Hindlimb muscle (tissue), 1 donor: Measurements from ENCODE around the gene MST1R. TPM values are rescaled to one million over a fixed set of nuclear protein-coding genes. Genes with fewer than 3 reads are reported as not detected.
A peak's percentile ranks its signal among the peaks of the same experiment; 100 is the strongest.
"Not testable (repeated sequence)": the region's sequence is repeated elsewhere in the genome, so short reads cannot be mapped to it uniquely, and the experiment has no call there.

Experiments used
- DNase-seq: peaks from one replicate; pipeline ENCODE4 v3.0.0-alpha.2; 2013
- polyA plus RNA-seq: library from polyadenylated mRNA; unstranded; fragments of 120-200 nt; gene quantifications from one replicate; pipeline ENCODE4 v1.2.1, GENCODE V29; 2013; ENCODE audit not compliant: insufficient read length

MST1R gene
- 4.4 TPM for polyA plus RNA-seq

DNA sequence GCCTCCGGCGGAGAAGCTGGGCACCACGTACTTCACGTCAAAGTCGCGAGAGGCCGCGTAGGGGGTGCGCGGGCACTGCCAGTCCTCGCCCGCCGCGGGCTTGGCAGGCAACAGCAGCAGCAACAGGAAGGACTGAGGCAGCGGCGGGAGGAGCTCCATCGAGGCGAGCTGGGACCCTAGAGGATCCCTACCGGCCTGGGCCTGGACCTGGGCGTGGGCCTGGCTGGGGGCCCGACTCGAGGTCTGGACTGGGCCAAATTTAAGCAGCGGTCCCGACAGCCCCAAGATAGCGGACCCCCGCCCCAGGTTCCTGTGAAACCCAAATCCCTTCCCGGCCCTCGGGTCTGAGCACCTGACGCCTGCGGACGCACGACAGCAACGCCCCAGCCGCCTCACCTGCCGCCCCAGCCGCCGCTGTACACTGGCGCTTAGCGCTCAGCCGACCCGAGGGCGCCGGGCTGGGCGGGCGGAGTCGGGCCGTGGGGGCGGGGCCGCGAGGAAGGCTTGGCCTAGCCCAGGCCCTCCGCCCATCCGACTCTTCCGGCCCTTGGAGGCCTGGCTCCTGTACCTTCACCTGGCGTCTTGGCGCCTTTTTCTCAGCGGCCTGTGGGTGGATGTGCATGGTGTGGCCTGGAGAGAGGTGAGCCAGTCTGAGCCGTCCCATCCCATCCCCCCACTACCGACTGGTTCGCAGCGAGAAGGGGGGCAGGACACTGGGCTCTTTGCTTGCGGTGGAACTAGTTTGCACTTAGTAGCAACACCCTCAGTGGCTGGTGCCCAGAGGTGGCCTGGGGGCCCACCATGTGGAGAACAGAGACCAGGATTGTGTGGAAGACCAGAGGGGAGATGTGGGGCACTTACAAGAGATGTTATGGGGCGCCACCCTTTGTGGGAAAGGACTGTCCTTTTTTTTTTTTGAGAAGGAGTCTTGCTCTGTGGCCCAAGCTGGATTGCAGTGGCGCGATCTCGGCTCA is at the start of gene MST1R:
Gene MST1R, minus strand, starts transcription at position 423 of the 974 bp plus-strand sequence. Its CDS starts 264 bp downstream, at position 159.
- DNase-seq: peak; percentile 63

DNA sequence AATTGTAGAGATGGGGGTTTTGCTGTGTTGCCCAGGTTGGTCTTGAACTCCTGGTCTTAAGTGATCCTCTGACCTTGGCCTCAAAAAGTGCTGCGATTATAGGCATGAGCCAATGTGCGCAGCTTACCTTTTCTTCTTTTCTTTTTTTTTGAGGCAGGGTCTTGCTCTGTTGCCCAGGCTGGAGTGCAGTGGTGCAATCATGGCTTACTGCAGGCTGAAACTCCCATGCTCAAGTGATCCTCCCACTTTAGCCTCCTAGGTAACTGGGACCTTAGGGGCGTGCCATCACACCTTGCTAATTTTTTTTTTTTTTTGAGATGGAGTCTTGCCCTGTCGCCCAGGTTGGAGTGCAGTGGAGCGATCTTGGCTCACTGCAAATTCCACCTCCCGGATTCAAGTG is 49.3 kb upstream of the MST1R start:
- DNase-seq: no peak

DNA sequence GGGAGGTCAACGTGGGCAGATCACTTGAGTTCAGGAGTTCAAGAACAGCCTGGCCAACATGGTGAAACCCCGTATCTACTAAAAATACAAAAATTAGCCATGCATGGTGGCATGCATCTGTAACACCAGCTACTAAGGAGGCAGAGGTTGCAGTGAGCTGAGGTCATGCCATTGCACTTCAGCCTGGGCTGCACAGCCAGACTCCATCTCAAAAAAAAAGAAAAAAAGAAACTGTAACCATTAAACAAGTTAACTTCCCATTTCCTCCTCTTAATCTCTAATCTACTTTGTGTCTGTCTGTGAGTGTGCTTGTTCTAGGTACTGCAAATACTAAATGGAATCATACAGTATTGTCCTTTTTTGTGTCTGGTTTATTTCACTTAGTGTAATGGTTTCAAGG is 39.0 kb upstream of the MST1R start:
- no peak for DNase-seq

DNA sequence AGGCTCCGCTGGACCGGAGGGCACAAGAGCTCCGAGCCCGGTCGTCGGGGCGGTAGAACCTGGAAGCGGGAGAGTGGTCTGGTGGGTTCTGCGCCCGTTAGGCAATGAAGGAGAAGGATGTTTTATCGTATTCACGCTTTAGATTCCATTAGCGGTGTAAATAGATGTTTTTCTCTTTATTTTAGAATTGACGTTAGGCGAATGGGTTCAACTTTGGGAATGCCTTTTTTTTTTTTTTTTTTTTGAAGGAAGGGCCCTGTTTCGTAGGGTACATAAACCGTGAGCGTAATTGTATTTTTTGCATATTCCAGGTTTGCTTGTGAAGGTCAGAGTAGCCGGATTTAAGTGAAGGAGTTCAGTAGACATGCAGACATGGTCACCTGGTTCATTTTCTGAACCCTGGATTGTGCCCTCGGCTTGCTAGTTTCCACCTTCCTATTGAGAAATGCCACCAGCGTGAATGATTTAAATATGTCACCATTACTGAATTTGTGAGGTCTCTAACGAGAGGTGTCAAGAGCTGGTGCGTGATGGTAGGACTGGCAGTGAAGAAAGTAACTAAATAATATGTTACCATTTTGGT is 37.1 kb upstream of the MST1R start:
- no peak for DNase-seq

DNA sequence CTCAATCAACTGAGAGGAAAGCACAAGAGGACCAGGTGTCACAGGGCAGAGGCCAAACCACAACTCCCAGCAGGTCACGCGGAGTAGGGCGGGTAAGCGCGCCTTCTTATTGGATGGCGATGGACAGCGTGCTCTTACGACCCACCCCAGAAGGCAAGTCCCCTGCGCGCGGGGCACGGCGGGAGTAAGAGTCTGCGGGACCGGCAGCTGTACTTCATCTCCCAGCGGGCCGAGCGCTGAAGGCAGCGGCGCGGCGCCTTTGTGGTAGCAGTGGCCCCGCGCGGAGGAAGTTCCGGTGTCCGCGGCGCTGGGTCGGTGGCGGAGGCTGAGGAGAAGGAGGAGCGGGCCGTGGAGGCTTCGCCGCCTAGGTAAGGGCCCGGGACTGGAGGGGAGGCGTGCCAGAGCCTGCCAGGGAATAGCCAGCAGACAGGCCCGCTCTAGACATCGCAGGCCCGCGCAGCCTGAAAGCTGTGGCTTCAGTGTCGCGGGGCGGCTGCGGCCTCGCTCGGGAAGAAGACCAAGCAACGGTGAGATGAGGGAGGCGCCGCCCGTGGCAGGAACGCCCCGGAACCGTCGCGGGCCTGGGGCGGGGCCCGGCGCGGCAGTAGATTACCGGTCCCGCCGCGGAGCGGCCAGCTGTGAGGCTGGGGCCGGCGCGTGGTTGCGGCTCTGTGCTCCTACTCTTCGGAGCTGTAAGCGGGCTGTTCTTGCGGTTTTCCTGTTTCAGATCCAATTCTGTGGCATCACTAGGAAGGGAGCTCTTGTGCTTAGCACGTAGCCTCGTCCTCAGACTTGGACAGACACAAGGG is 36.4 kb upstream of the MST1R start, which contains the start of gene RBM6:
Gene RBM6, plus strand, starts transcription at position 293 of the 809 bp plus-strand sequence. CDS start 22,492 bp downstream, outside the sequence.
- DNase-seq: peak; percentile 96

DNA sequence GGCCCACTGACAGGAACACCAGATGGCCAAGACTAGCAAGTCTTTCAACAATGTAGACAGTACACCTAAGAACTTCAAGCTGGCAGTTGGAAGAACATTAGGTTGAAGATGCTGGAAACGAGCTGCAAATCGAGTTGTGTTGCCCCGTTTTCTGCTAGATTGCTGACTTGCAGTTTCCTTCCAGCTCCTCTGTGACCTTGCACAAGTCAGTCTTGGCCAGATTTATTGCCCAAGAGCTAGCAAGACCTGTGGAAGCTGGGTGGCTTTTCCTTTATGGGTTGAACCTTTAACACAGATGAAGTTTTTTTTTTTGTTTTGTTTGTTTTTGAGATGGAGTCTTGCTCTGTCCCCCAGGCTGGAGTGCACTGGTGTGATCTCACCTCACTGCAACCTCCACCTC is 33.4 kb upstream of the MST1R start:
- DNase-seq: no peak

DNA sequence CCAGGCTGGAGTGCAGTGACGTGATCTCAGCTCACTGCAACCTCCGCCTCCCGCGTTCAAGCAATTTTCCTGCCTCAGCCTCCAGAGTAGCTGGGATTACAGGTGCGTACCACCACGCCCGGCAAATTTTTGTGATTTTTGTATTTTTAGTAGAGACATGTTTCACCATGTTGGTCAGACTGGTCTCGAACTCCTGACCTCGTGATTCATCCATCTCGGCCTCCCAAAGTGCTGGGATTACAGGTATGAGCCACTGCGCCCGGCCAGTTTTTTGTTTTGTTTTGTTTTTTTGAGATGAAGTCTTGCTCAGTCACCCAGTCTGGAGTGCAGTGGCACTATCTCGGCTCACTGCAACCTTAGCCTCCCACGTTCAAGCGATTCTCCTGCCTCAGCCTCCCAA is 28.6 kb upstream of the MST1R start:
- DNase-seq: not testable (repeated sequence)

DNA sequence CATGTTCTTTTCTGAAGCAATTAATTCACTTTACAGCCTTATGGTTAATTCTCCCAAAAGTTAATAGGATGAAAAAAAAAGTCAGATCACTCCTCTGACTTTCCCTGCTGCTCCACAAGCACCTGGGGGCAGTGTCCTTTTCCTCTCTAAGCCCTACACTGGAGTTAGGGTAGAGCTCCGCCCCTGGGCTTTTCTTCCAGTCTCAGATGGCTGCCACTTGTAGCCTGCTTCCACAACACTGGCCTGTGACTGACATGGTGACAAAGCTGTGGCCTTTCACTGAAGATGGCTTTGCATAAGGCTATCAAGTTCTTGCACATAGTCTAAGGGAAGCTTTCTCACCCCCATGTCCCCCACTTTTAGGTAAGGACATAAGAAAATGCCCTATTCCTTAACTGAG is 27.2 kb upstream of the MST1R start:
- DNase-seq: no peak

DNA sequence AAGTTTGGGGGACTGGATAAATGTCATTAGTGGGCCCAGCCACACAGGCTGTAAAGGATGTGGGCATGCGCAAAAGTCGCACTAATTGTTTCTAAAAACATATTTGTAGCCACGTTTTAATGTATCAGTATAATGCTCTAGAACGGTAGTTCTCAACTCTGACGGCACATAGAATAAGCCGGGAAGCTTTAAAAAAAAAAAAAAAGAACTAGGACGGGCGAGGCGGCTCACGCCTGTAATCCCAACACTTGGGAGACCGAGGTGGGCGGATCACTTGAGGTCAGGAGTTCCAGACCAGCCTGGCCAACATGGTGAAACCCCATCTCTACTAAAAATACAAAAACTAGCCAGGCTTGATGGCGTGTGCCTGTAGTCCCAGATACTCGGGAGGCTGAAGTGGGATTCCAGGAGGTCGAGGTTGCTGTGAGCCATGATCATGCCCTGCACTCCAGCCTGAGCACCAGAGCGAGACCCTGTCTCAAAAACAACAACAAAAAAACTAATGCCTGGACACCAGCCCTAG is 26.6 kb upstream of the MST1R start:
- no peak for DNase-seq

DNA sequence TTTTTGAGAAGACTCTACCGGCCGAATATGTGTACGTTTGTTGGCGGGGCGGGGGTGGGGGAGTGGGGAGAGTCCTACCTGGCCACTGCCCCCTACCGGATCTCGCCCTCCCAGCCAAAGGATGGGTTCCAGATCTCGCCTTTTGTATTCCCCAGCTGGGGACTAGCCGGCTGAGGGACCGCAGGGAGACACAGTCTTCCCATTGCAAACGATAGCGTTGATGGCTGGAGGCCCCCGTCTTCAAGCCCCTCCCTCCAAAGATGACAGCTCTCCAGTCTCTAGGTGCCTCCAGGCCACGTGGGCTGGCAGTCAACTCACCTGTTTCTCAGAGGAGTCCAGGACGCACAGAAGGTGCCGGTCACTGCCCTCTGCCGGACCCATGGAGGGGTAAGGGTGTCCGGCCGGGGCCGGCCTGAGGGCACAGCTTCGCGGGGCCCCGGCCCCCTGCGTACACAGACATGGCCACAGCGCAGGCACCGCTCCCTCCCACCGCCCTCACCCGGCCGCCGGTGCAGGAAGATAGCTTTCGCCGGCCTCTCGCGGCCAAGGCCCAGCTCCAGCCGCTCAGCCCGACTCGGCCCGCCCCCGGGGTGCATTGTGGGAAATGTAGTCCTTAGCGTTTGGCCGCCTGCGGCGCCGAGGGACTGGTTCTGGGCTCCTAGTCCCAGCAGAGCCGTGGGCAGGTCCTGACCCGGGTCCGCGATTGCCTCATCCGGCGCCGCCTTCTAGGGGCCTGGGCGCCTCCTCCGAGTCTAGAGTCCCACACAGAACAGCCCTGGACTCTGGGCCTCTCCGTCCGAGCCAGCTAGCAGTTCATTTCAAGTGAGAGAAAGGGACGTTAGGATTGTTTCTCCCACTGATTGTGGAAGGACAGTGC is 25.9 kb upstream of the MST1R start, which contains the start of gene MON1A:
Gene MON1A, minus strand, starts transcription at position 521 of the 877 bp plus-strand sequence. CDS start 16,465 bp downstream, outside the sequence.
- peak; percentile 90 for DNase-seq

DNA sequence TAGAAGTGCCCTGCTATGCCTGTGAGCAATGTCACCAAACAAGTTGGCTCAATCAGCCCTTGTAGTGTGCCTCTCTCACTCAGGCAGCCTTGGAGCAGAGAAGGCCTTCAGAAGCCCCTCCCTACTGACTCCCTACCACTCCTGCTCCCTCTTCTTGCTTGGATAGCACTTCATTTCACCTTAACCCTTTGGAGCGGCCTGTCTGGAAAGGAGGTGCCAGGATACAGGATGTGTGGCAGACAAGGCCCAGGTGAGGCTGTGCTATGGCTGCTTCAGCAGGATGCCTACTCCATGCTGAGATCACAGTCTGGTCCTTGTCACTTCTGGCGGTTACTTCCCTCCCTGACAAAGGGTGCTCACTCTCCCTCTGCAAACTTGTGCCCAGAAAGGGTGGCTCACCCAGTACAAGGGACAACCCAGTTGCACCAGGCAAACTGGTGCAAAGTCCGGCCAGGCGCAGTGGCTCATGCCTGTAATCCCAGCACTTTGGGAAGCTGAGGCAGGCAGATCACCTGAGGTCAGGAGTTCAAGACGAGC is 24.9 kb upstream of the MST1R start:
- no peak for DNase-seq

DNA sequence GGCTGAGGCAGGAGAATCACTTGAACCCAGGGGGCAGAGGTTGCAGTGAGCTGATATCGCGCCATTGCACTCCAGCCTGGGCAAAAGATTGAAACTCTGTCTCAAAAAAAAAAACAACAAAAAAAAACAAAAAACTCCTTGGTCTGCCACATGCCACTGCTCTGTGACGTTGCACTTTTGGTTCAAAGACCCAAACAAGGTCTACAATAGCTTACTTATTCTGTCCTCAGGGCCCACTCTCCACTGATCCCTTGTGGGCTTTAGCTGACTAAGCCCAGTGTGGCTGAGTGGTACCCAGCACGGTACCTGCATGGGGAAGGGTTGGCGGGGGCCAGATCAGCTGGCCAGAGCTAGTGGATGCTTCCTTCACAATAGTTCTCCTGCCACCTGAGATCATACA is 24.1 kb upstream of the MST1R start:
- DNase-seq: no peak

DNA sequence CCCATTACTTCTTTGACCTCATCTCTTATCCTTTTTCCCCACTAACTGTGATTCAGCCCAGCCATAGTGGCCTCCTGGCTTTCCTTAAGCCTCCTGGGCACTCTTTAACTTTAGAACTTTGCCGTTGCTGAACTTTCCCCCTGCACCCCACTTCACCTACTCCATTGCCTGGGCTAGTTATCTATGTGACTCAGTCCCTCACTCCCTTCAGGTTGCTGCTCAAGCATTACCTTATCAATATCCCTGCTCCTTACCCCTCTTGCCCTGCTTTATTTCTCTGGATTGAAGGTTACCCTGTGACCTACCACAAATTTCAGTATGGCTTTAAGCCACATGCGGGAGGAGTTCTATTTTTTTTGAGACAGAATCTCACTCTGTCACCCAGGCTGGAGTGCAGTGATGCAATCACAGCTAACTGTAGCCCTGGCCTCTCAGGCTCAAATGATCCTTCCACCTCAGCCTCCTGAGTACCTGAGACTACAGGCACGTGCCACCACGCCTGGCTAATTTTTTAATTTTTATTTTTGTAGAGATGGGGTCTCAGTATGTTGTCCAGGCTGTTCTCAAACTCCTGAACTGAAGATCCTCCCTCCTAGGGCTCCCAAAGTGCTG is 22.6 kb upstream of the MST1R start:
- no peak for DNase-seq

DNA sequence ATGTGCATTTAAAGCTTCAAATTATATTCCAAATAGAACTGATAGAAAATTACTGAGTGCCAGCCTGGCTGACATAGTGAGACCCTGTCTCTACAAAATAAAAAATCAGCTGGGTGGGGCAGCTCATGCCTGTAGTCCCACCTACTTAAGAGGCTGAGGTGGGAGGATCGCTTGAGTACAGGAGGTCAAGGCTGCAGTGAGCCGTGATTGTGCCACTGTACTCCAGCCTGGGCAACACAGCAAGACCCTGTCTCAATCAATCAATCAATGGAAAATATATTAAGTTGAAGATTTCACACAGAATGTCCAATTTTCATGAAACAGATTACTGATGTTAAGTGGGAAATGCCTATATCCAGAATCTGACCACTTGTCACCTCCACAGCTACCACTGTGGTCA is 21.8 kb upstream of the MST1R start:
- no peak for DNase-seq

DNA sequence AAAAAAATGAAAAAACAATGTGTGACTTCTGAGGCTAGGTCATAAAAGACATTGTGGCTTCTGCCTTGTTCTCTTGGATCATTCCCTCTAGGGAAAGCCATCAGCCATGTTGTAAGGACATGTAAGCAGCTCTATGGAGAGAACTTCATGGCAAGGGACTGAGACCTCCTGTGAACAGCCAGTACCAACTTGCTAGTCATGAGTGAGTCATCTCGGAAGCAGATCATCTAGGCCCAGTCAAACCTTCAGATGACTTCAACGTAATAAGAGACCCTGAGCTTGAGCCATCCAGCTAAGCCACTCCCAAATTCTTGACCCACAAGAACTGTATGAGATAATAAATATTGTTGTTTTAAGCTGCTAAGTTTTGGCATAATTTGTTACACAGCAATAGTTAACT is 21.0 kb upstream of the MST1R start:
- DNase-seq: no peak

DNA sequence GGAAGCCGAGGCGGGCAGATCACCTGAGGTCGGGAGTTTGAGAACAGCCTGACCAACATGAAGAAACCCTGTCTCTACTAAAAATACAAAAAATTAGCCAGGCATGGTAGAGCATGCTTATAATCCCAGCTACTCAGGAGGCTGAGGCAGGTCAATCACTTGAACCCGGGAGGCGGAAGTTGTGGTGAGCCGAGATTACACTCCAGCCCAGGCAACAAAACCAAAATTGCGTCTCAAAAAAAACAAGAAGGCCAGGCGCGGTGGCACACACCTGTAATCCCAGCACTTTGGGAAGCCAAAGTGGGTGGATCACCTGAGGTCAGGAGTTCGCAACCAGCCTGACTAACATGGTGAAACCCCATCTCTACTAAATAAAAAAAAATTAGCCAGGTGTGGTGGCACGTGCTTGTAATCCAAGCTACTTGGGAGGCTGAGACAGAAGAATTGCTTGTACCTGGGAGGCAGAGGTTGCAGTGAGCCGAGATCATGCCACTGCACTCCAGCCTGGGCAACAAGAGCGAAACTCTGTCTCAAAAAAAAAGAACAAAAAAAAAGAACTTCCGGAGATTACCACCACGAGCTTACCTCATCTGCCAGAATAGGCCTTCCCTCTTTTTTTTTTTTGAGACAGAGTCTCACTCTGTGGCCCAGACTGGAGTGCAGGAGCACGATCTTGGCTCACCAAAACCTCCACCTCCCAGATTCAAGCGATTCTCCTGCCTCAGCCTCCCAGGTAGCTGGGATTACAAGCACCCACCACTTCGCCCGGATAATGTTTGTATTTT is 14.3 kb upstream of the MST1R start:
- not testable (repeated sequence) for DNase-seq

DNA sequence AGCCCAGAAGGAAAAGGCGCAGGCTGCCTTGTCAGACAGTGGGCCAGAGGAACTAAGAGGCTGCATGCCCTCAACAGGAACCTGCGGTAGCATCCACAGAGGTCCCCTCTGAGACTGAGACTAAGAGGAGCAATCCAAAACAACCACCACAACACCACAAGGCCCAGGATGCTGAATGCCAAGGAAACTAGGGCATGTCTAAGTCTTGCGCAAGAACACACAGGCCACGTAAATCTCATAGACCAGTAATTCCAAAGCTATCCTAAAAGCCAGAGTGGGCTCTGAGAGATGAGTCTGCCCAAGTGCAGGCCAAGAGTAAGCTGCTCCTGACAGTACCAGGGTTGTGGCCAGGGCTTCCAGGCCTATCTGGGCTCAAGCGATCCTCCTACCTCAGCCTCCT is 13.0 kb upstream of the MST1R start:
- no peak for DNase-seq

DNA sequence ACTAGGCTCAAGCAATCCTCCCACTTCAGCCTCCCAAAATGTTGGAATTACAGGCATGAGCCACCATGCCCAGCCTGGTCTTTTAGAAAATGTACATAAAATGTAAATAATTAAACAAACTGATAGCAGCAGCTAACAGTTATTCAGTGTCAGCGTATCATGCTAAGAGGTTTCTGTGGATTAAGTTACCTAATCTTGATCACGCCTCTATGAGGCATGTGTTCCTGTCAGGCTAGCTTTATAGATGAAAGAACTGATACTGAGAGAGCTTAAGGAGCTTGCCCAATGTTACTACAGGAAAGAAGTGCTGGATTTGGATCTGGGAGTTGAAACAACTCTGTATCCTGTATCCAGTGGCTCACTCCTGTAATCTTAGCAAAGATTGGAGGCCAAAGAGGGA is 11.2 kb upstream of the MST1R start:
- DNase-seq: no peak

DNA sequence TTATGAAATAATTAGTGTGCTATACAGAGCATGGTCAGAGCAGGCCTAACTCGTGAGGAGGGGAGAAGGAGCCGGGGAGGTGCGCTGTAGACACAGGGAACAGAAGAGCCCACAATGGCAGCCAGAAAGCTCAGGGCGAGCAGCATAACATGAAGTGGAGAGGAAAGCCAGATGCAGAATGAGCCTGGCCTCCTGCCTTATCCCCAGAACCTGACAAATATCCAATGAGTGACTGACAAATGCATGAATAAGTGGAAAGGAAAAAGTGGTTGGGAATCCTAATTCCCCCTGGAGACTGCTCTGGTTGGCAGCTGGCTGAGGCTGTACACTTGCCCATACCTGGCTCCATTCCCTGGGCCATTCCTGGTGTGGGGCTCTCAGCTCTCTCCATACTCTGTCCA is 9.2 kb upstream of the MST1R start:
- DNase-seq: no peak

DNA sequence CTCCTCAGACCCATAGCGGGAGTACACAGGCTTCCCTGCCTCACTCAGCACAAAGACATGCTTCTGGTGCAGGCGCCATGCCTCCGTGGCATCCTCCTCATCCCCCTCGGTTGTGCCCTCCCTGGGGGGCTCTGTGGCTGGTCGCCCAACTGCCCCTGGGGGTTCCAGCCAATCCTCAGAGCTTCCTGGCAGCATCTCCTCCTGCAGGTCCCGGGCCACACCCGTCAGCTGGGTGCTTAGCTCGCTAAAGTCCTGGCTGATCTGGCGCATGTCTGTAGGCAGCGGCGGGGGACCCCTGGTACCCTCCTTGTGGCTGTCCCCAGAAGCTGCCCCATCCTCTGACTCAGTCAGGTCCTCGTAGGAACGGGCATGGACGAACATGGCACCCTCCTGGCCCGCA is 7.9 kb upstream of the MST1R start:
- no peak for DNase-seq
